ENCODE data around the gene ZNF638. TPM values are rescaled to one million over a fixed set of nuclear protein-coding genes. Genes with fewer than 3 reads are reported as not detected.

Gene ZNF638
- total and polyA plus RNA-seq, 2 donors (not counting 3 experiments of a cell fraction or from before 2014, with no cell fraction given) = 36.4 to 111 TPM

DNA sequence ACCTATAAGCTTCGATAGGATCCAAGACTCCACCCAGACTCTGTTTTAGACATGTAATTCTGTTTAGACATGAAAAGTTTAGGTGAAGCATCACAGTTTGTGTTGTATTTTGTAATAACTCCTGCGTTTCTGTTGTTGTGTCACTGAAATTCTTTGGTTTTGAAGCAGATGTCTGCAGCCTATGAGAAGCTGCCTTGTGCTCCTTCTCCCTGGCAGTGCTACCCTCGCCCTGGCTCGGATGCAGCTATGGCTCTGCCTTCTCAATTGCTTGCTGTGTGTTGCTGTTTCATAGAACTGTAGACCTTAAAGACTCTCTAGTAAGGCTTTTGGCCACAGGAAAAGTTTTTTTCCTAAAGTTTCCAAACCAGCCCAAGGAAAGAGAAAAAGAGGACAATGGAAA, 40.2 kb upstream of the ZNF638 start:
- FAIRE-seq = no peak
- Histone ChIP-seq H3K27ac (ENCODE audit: insufficient read depth, low read depth, low read length) (no peak overlapping the region), H3K4me2 (ENCODE audit: insufficient read depth, low read length) (no peak overlapping the region), H4K20me1 (replicated peaks; ENCODE audit: control insufficient read depth, extremely low read depth, insufficient read depth, low read length) (no peaks in the 10 kb centered on the region), H3K27me3 (ENCODE audit: control insufficient read depth in 2 of 2, insufficient read depth in 2 of 2, low read length in 2 of 2) (no peaks in the 10 kb centered on the region), H3K9me3 (replicated peaks; ENCODE audit: control insufficient read depth, insufficient read depth, low read length) (no peaks in the 10 kb centered on the region), H2AFZ (ENCODE audit: low read depth, low read length) (no peak overlapping the region), H3K9me1 (replicated peaks; ENCODE audit: control insufficient read depth, extremely low read depth, insufficient read depth, low read length) (no peaks in the 10 kb centered on the region), H3K9ac (replicated peaks; ENCODE audit: extremely low read depth, insufficient read depth, low read length) (no peak overlapping the region), H3K4me3 (replicated peaks in 1 of 3; ENCODE audit: insufficient read depth in 1 of 3, low read depth in 1 of 3, low read length in 3 of 3) (no peak overlapping the region), H3K36me3 (ENCODE audit: control insufficient read depth in 2 of 2, extremely low read depth in 1 of 2, insufficient read depth in 2 of 2, low read length in 2 of 2) (no peaks in the 10 kb centered on the region), H3K4me1 (ENCODE audit: control insufficient read depth, extremely low read depth, insufficient read depth, low read length) (no peaks in the 10 kb centered on the region), H3K79me2 (ENCODE audit: control insufficient read depth, insufficient read depth, low read length) (no peaks in the 10 kb centered on the region)
- DNase-seq (ENCODE audit: low read depth, low spot score) = no peak
- no TSS peak for BruUV-seq (replicated peaks)
- CTCF ChIA-PET = interaction anchor here (1.0 to 9.1 kb wide), 2 partner anchors 8 to 40 kb away, joined by 3 to 54 read pairs; partner anchors contain the start of gene ZNF638
- intact Hi-C loops (cut with micrococcal nuclease) (no loop called here), dilution Hi-C loops (cut with MboI; ENCODE audit: extremely low pct_ligation_motif_present, low sequenced_read_pairs) (no loop called here)
- POLR2A ChIA-PET = no interaction called here
- no peak for TF ChIP-seq FOS (IDR thresholded peaks at IDR 0.05; ENCODE audit: borderline replicate concordance, insufficient read depth, low read length)
- TF ChIP-seq, protein P1, sequence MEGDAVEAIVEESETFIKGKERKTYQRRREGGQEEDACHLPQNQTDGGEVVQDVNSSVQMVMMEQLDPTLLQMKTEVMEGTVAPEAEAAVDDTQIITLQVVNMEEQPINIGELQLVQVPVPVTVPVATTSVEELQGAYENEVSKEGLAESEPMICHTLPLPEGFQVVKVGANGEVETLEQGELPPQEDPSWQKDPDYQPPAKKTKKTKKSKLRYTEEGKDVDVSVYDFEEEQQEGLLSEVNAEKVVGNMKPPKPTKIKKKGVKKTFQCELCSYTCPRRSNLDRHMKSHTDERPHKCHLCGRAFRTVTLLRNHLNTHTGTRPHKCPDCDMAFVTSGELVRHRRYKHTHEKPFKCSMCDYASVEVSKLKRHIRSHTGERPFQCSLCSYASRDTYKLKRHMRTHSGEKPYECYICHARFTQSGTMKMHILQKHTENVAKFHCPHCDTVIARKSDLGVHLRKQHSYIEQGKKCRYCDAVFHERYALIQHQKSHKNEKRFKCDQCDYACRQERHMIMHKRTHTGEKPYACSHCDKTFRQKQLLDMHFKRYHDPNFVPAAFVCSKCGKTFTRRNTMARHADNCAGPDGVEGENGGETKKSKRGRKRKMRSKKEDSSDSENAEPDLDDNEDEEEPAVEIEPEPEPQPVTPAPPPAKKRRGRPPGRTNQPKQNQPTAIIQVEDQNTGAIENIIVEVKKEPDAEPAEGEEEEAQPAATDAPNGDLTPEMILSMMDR (IDR thresholded peaks at IDR 0.05; ENCODE audit: extremely low read depth in 1 of 2, insufficient read depth in 1 of 2, low read depth in 1 of 2, low read length in 2 of 2) = no peak
- no peak for TF ChIP-seq POLR2AphosphoS5 (IDR thresholded peaks at IDR 0.05; ENCODE audit: insufficient read depth, low read depth, low read length)
- TF ChIP-seq, protein P2, sequence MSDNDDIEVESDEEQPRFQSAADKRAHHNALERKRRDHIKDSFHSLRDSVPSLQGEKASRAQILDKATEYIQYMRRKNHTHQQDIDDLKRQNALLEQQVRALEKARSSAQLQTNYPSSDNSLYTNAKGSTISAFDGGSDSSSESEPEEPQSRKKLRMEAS (IDR thresholded peaks at IDR 0.05; ENCODE audit: insufficient read depth, insufficient read length) = no peak

DNA sequence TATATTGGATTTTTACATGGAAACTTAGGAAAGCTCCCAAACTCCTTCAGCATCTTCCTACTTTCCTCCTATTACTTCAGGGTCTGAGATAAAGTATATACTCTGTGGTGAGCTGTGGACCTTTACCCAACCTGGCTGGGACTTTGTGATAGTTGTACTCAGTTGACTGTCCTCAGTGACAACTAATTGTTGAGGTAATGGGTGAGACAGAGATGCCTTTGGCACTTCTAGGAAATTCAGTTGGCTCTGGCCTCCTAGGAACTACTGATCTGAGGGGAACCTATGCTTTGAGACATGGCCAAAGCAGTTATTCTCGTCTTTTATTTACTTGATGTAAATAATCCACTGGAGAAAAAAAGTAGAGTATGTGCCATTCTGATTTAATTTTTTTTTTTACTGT, 39.4 kb upstream of the ZNF638 start:
- Histone ChIP-seq H3K4me2 (ENCODE audit: insufficient read depth, low read length) (no peak overlapping the region), H4K20me1 (replicated peaks; ENCODE audit: control insufficient read depth, extremely low read depth, insufficient read depth, low read length) (no peaks in the 10 kb centered on the region), H3K9me3 (replicated peaks; ENCODE audit: control insufficient read depth, insufficient read depth, low read length) (no peaks in the 10 kb centered on the region), H3K27ac (ENCODE audit: insufficient read depth, low read depth, low read length) (no peak overlapping the region), H3K36me3 (ENCODE audit: control insufficient read depth in 2 of 2, extremely low read depth in 1 of 2, insufficient read depth in 2 of 2, low read length in 2 of 2) (no peaks in the 10 kb centered on the region), H3K4me3 (replicated peaks in 1 of 3; ENCODE audit: insufficient read depth in 1 of 3, low read depth in 1 of 3, low read length in 3 of 3) (no peak overlapping the region), H3K79me2 (ENCODE audit: control insufficient read depth, insufficient read depth, low read length) (no peaks in the 10 kb centered on the region), H3K27me3 (ENCODE audit: control insufficient read depth in 2 of 2, insufficient read depth in 2 of 2, low read length in 2 of 2) (no peaks in the 10 kb centered on the region), H3K9ac (replicated peaks; ENCODE audit: extremely low read depth, insufficient read depth, low read length) (no peak overlapping the region), H3K4me1 (ENCODE audit: control insufficient read depth, extremely low read depth, insufficient read depth, low read length) (no peaks in the 10 kb centered on the region), H3K9me1 (replicated peaks; ENCODE audit: control insufficient read depth, extremely low read depth, insufficient read depth, low read length) (no peaks in the 10 kb centered on the region), H2AFZ (ENCODE audit: low read depth, low read length) (no peak overlapping the region)
- intact Hi-C loops (cut with micrococcal nuclease) (no loop called here), dilution Hi-C loops (cut with MboI; ENCODE audit: extremely low pct_ligation_motif_present, low sequenced_read_pairs) (no loop called here)
- FAIRE-seq = no peak
- no peak for DNase-seq (ENCODE audit: low read depth, low spot score)
- TF ChIP-seq EZH2 (IDR thresholded peaks at IDR 0.05; ENCODE audit: borderline replicate concordance, low read depth, low read length, severe bottlenecking) = no peak
- no TSS peak for BruUV-seq (replicated peaks)
- CTCF ChIA-PET = no interaction called here
- POLR2A ChIA-PET = no interaction called here

Data from endothelial cell of umbilical vein (primary cell).